ENCODE data around the gene ZNF226.
"Not testable (repeated sequence)": the region's sequence is repeated elsewhere in the genome, so short reads cannot be mapped to it uniquely, and the experiment has no call there.

The ZNF226 gene

DNA sequence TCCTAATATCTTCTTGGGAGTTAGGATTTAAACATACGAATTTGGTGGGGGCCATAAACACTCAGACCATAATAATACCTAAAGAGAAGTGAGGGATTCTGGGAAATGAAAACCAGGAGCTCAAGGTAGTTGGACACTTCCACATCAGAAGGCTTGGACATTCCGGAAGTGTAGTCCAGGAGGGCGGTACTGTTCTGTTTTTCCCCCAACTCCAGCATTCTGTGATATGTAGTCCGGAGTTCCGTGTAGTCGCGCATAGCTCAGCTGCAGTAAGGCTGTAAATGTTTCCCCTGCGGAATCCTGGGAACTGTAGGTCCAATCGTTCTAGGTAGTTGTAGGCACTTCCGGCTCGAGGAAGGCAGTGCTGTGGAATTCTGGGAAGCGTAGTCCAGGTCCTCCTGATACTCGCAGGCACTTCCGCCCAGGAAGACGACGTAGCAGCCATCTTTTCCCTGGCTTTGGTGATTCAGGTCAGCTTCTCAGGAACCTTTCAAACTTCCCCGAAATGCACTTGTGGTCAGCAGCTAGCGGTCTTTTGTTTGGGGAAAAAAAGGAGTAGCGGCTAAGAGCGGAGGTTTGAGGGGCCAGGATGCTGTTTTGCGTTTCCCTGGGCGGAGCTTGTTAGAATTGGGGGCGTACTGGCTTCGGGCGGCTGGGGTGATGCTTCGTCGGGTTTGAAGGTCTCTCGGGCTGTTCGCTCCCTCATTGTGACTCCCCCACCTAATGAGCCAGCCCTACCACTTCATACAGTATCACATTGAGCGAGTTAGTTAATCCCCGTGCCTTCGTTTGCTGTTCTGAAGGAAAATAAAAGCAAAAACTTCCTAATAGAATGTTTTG lies at the start of gene ZNF226:
TSS of gene ZNF226 (plus strand) at position 428 of the 840 bp plus-strand sequence. CDS start 4,981 bp downstream, outside the sequence.
- DNase-seq: peak; percentile 63

- DNase-seq: not testable (repeated sequence)
Observed at GRCh38 chr19:44121162-44121561, 43.7 kb upstream of the ZNF226 start.

DNA sequence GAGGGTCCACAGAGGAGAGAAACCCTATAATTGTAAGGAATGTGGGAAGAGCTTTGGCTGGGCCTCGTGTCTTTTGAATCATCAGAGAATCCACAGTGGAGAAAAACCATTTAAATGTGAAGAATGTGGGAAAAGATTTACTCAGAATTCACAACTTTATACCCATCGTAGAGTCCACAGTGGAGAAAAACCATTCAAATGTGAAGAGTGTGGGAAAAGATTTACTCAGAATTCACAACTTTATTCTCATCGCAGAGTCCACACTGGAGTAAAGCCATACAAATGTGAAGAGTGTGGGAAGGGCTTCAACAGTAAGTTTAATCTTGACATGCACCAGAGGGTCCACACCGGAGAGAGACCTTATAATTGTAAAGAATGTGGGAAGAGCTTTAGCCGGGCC lies 32.9 kb upstream of the ZNF226 start:
- no peak for DNase-seq

- DNase-seq: peak; percentile 57
Observed at GRCh38 chr19:44141191-44142058, 23.5 kb upstream of the ZNF226 start, which contains the start of gene ZNF234. TSS of gene ZNF234 (plus strand) at chr19:44141554. CDS start at chr19:44144633, 3,079 bp downstream.

DNA sequence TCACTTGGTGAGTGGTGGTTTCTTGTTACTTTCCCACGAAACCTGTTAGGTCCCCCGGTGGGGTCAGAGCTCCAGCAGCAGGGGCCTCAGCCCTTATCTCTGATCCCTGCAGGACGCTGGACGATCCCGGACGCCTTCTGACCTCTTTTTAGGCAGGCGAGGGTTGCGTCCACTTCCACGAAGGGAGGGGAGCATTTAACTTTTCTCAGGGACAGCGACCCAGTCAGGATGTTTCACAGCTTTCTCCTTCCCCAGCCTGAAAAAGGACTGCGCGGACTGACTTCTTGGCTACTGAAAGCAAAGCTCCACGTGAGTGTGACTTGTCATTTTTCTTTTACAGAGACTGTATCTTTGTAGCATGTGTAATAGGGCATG lies 22.9 kb upstream of the ZNF226 start:
- no peak for DNase-seq

- no peak for DNase-seq
Observed at GRCh38 chr19:44149776-44150175, 15.1 kb upstream of the ZNF226 start.

DNA sequence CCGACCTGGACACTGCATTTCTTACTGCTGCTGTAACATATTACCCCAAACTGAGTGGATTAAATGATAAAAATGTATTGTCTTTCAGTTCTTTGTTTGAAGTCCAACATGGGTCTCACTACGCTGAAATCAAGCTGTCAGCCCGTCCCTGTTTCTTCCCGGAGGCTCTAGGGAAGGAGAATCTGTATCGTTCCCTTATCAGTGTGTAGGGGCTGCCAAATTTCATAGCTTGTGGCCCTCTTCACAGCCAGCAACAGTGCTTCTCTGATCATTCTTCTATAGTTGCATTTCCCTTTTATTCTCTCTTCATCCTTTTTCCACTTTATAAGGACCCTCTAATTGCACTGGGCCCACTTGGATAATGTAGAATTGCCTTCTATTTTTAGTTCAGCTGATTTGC lies 13.4 kb upstream of the ZNF226 start:
- DNase-seq: no peak

DNA sequence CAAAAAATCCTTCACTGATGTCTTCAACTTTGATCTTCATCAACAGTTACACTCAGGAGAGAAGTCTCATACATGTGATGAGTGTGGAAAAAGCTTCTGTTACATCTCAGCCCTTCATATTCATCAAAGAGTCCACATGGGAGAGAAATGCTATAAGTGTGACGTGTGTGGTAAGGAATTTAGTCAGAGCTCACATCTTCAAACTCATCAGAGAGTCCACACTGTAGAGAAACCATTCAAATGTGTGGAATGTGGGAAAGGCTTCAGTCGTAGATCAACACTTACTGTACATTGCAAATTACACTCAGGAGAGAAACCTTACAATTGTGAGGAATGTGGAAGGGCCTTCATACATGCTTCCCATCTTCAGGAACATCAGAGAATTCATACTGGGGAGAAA lies 8.4 kb upstream of the ZNF226 start:
- DNase-seq: no peak

DNA sequence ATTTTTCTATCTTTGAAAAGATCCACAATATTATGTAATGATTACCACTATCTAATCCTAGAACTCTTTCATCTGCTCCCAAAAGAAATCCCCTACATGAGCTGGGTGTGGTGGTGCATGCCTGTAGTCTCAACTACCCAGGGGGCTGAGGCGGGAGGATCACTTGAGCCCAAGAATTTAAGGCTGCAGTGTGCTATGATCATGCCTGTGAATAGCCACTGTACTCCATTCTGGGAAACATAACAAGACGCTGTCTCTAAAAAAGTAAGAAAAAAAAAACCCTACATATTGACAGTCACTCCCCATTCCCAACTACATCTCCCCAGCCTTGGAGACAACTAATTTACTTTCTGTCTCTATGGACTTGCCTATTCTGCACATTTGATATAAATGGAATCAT lies 1.1 kb upstream of the ZNF226 start:
- no peak for DNase-seq

DNA sequence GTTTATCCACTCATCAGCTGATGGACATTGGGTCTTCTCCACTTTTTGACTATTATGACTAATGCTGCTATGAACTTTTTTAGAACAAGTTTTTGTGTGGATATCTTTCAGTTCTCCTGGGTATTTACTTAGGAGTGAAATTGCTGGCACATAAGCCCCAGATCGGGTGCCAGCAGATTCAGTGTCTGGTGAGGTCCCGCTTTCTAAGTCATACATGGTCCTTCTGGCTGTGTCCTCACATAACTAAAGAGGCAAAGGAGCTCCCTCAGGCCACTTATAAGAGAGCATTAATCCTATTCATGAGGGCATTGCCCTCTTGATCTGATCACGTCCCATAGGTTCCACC lies 600 bp upstream of the ZNF226 start:
- DNase-seq: no peak

DNA sequence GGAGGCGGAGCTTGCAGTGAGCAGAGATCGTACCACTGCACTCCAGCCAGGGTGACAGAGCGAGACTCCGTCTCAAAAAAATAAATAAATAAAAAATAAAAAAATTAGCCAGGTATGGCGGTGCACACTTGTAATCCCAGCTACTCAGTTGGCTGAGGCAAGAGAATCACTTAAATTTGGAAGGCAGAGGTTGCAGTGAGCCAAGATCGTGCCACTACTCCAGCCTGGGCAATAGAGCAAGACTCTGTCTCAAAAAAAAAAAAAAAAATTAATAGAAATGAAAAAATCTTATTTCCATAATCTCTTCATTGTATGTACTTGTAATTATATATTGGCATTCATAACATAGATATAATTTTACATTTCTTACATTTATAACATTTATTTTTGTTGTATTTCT lies 5.8 kb downstream of the ZNF226 start:
- DNase-seq: not testable (repeated sequence)

GRCh38 chr19:44176590-44176989 lies 11.7 kb downstream of the ZNF226 start:
- no peak for DNase-seq

GRCh38 chr19:44180968-44181367 lies 16.1 kb downstream of the ZNF226 start:
- DNase-seq: no peak

GRCh38 chr19:44182145-44182544 lies 17.2 kb downstream of the ZNF226 start:
- no peak for DNase-seq

GRCh38 chr19:44190020-44190419 lies 25.1 kb downstream of the ZNF226 start:
- no peak for DNase-seq

DNA sequence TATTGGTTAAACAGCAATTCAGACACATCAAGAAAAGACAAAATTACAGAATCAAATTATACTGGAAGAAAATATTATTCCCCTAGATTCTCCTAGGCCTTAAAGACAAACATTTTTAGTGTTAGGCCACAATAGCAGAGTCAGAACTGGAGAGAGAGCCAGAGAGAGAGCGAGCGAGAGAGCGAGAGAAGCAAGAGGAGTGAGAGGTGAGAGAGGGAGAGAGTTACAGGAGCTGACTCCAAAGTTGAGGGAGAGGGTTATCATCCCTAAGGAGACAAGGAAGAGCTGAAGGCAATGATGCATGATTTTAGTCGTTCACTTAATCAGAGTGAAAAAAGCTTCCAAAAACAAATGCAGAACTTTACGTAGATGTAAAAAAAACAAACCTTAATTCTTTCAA lies 27.2 kb downstream of the ZNF226 start:
- no peak for DNase-seq

DNA sequence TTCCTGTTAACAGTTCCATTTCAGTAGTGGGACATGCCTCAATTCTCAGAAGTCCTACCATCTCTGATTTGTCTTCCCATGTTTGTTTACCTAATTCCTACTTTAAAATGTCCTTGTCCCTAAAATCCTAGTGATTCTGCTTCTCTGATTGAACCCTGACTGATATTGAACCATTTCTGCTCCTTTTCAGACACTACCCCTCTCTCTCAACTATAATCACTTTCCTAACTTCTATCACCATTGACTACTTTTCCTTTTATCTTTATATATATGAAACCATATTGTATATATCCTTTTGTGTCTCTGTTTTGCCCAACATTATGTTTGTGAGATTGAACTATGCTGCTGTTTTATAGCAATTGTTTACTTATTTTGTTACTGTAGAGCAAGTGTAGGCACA lies 31.9 kb downstream of the ZNF226 start:
- no peak for DNase-seq

GRCh38 chr19:44202470-44202869 lies 37.6 kb downstream of the ZNF226 start:
- DNase-seq: no peak

- DNase-seq: no peak
Observed at GRCh38 chr19:44202974-44203373, 38.1 kb downstream of the ZNF226 start.

GRCh38 chr19:44203877-44204276 lies 39.0 kb downstream of the ZNF226 start:
- not testable (repeated sequence) for DNase-seq

- DNase-seq: no peak
Observed at GRCh38 chr19:44204772-44205171, 39.9 kb downstream of the ZNF226 start.

DNA sequence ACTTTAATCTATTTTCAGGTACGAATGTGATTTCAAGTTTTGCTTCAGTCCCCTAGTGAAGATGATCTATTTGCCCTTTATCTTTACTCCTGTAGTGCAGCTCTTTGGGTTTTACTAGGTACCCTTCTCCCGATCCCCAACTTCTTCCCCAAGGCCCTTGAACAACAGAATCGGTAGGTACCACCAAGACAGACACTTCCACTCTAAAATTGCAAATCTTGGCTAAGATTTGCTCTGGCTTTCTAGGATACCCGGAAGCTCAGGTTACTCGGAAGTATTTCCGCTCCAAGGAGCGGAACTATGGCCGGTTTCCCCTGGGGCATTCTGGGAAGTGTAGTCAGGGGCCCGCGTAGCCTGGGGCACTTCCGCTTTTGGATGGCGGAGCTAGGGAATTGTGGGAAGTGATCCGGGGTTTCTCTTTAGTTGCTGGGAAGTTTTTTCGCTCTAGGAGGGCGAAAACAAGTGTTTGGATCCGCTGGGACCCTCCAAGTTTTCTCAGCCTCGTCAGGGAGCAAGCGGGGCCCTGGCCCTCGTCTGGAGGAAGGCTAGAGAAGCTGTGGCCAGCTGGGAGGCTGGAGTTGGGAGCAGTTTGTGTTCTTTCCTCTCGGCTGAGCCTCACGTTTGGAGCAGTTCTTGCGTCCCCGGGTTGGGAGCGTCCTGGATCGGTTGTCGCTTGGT lies 42.4 kb downstream of the ZNF226 start:
- DNase-seq: peak; percentile 64

GRCh38 chr19:44212250-44212865 lies 47.5 kb downstream of the ZNF226 start, which contains the start of gene ZNF227:
TSS of gene ZNF227 (plus strand) at chr19:44212532. CDS start at chr19:44217793, 5,261 bp downstream.
- peak; percentile 75 for DNase-seq

Data from activated CD4-positive, CD25-positive, alpha-beta regulatory T cell treated with anti-CD3 and anti-CD28 coated beads, Interleukin-2, amount 50 U/mL, for 72 hours (primary cell).